ENCODE measurements around the gene FGF14. TPM values are rescaled to one million over a fixed set of nuclear protein-coding genes. Genes with fewer than 3 reads are reported as not detected.

FGF14 gene
- total and polyA plus RNA-seq, 2 of the 4 experiments (the other 2 are of a cell fraction) = under 0.01 TPM; not detected in 1

- 90% methylated on average over 2 of the region's 7 CpGs; no CpG with 5 or more reads in 1 of the 2 experiments for WGBS, 2 experiments (ENCODE audit: extremely low coverage in 2 of 2, insufficient read length in 1 of 2)
- no peak overlapping the region for H3K14ac ChIP-seq (replicated peaks; ENCODE audit: low read depth, low read length)
- H3K18ac ChIP-seq (ENCODE audit: low read depth, low read length) = no peak overlapping the region
- H3K79me1 ChIP-seq (ENCODE audit: low read depth in 1 of 2, low read length in 2 of 2) = no peaks in the 10 kb centered on the region
- in situ Hi-C loops (cut with MboI; ENCODE audit: low sequenced_read_pairs) (no loop called here), dilution Hi-C loops (cut with HindIII; ENCODE audit: low sequenced_read_pairs, unreplicated experiment) (no loop called here), intact Hi-C loops (cut with micrococcal nuclease) (no loop called here)
- no peak overlapping the region for H4K91ac ChIP-seq (ENCODE audit: insufficient read depth, low read depth, low read length)
- H3K9me1 ChIP-seq (ENCODE audit: insufficient read depth, low read length) = no peaks in the 10 kb centered on the region
- no peaks in the 10 kb centered on the region for H3K9me3 ChIP-seq (ENCODE audit: control insufficient read depth, insufficient read depth, low read length)
- no peak overlapping the region for H4K8ac ChIP-seq (ENCODE audit: low read depth in 2 of 2, low read length in 2 of 2)
- H3K36me3 ChIP-seq (ENCODE audit: control insufficient read depth, insufficient read depth, low read length) = no peaks in the 10 kb centered on the region
- no peak overlapping the region for H2AK5ac ChIP-seq (ENCODE audit: low read depth, low read length)
- no peak for TF ChIP-seq NFE2L2 (IDR thresholded peaks at IDR 0.05; ENCODE audit: low read depth, low read length)
- no peak for TF ChIP-seq ELK1 (IDR thresholded peaks at IDR 0.05; ENCODE audit: borderline replicate concordance, low read depth, low read length)
- no peak for TF ChIP-seq RCOR1 (IDR thresholded peaks at IDR 0.05; ENCODE audit: insufficient replicate concordance, low read length)
- TF ChIP-seq BHLHE40 (IDR thresholded peaks at IDR 0.05; ENCODE audit: low read depth, low read length) = no peak
- TF ChIP-seq SMC3 (IDR thresholded peaks at IDR 0.05; ENCODE audit: low read depth, low read length) = no peak
- TF ChIP-seq MAZ (IDR thresholded peaks at IDR 0.05; ENCODE audit: borderline replicate concordance, low read depth, low read length) = no peak
- no peak for TF ChIP-seq CTCF (conservative IDR thresholded peaks at IDR 0.05; ENCODE audit: low read depth, low read length)
- TF ChIP-seq CHD1 (IDR thresholded peaks at IDR 0.05; ENCODE audit: low read depth, low read length) = no peak
- TF ChIP-seq USF2 (IDR thresholded peaks at IDR 0.05; ENCODE audit: low read depth, low read length) = no peak
- TF ChIP-seq FOS (IDR thresholded peaks at IDR 0.05; ENCODE audit: low read depth, low read length) = no peak
- TF ChIP-seq RFX5 (IDR thresholded peaks at IDR 0.05; ENCODE audit: low read depth, low read length) = no peak
- TF ChIP-seq POLR2A (IDR thresholded peaks at IDR 0.05; ENCODE audit: low read depth, low read length) = no peak
- TF ChIP-seq MXI1 (IDR thresholded peaks at IDR 0.05; ENCODE audit: borderline replicate concordance, low read depth, low read length) = no peak
- no peak for TF ChIP-seq RAD21 (IDR thresholded peaks at IDR 0.05; ENCODE audit: low read length)
- no peak for TF ChIP-seq MAFK (IDR thresholded peaks at IDR 0.05; ENCODE audit: low read depth, low read length)
- no peak for TF ChIP-seq CEBPB (IDR thresholded peaks at IDR 0.05; ENCODE audit: low read depth, low read length)
- H2BK5ac ChIP-seq (ENCODE audit: low read depth, low read length, poor library complexity, severe bottlenecking) = no peak overlapping the region
- H3K27ac ChIP-seq (ENCODE audit: insufficient read depth, low read length) = no peak overlapping the region
- H2BK120ac ChIP-seq (ENCODE audit: low read depth, low read length) = no peak overlapping the region
- H4K20me1 ChIP-seq (ENCODE audit: insufficient read depth, low read length) = no peaks in the 10 kb centered on the region
- no peak overlapping the region for H3K4ac ChIP-seq (ENCODE audit: low read depth, low read length)
- no peak overlapping the region for H3K4me3 ChIP-seq (ENCODE audit: insufficient read depth, low read depth, low read length)
- H2AK9ac ChIP-seq (replicated peaks; ENCODE audit: low read depth, low read length, poor library complexity) = no peak overlapping the region
- DNase-seq (no peak), ATAC-seq (ENCODE audit: low read depth) (no peak)
- H3K56ac ChIP-seq (ENCODE audit: extremely low read depth, insufficient read depth, low read length) = no peak overlapping the region
- H2AFZ ChIP-seq (replicated peaks; ENCODE audit: low read length, poor library complexity) = no peak overlapping the region
- no peaks in the 10 kb centered on the region for H3K27me3 ChIP-seq (ENCODE audit: control insufficient read depth, insufficient read depth, low read length)
- no peak overlapping the region for H3K9ac ChIP-seq (ENCODE audit: low read depth, low read length)
- no peaks in the 10 kb centered on the region for H3K4me1 ChIP-seq (ENCODE audit: control insufficient read depth, insufficient read depth, low read length)
- CTCF ChIA-PET = no interaction called here
- H2BK20ac ChIP-seq (ENCODE audit: low read depth, low read length) = no peak overlapping the region
- POLR2A ChIA-PET (ENCODE audit: unreplicated experiment) = no interaction called here
- no peak overlapping the region for H3K23ac ChIP-seq (ENCODE audit: low read depth, low read length)
- H4K5ac ChIP-seq (ENCODE audit: low read depth, low read length) = no peak overlapping the region
- no peak overlapping the region for H3K4me2 ChIP-seq (ENCODE audit: low read depth, low read length)
- no peak overlapping the region for H2BK15ac ChIP-seq (ENCODE audit: low read depth, low read length)
- no TSS peak for BruUV-seq (replicated peaks)
These were observed 165.5 kb downstream of the FGF14 start for GRCh38 chr13:102236341-102236740.

All from IMR-90 (cell line).